HepG2 (cell line): ENCODE measurements around the gene OR2L8. TPM values are rescaled to one million over a fixed set of nuclear protein-coding genes. Genes with fewer than 3 reads are reported as not detected.
"Not testable (repeated sequence)": the region's sequence is repeated elsewhere in the genome, so short reads cannot be mapped to it uniquely, and the experiment has no call there.

Experiments
- ATAC-seq: fragments of 200-7000 bp; cut with Tn5 transposase; 3 replicates; pipeline ENCODE4 v1.9.1; 2020; ENCODE audit warnings: mild to moderate bottlenecking, moderate library complexity
- BruUV-seq: library from RNA; stranded (reverse); fragments of 400-500 nt; replicated peaks from 2 replicates; lab custom pipeline; 2021; lab: Mats Ljungman, UMichigan
- CTCF ChIA-PET: fragments of 300-600 bp; formaldehyde crosslinking; extraction: SDS; loops from one replicate; lab custom pipeline; 2021; ENCODE audit warnings: low total read pairs, inconsistent platforms, low intra/inter-chr PET ratio; lab: Yijun Ruan, JAX
- POLR2A ChIA-PET: fragments of 350-600 bp; sonication (Branson Sonifier 250); formaldehyde crosslinking; loops from one replicate; lab custom pipeline; 2020; ENCODE audit warnings: antibody characterized with exemption, inconsistent platforms; lab: Yijun Ruan, JAX
- DNase-seq: peaks from one replicate; pipeline ENCODE4 v3.0.0-alpha.2; 2015; ENCODE audit warnings: low spot score
- FAIRE-seq: peaks from 3 replicates; lab custom pipeline; 2011; peaks lifted over from hg19 to GRCh38; lab: Jason Lieb, UNC
- H2AFZ ChIP-seq: one replicate; pipeline ENCODE4 v1.6.1; 2011; ENCODE audit warnings: low read length, inconsistent platforms
- H3K27ac ChIP-seq: fragments of 300-600 bp; 3 replicates; pipeline ENCODE4 v1.8.0; 2011; ENCODE audit warnings: mixed run types, mild to moderate bottlenecking, mixed read lengths, low read length, inconsistent platforms; ENCODE audit not compliant: insufficient read depth; ENCODE audit errors: extremely low read length
- H3K27me3 ChIP-seq, 2 experiments: fragments of 200-600 bp in 1 of 2; 2 replicates in 1 of 2; 3 replicates in 1 of 2; pipeline versions ENCODE4 v1.6.0 to v1.8.0; 2011; ENCODE audit warnings: low read length in 2 of 2, mild to moderate bottlenecking in 2 of 2, moderate library complexity in 2 of 2, inconsistent platforms in 1 of 2; ENCODE audit not compliant: insufficient read depth in 2 of 2, control insufficient read depth in 1 of 2
- H3K36me3 ChIP-seq, 2 experiments: fragments of 200-600 bp in 1 of 2; replicated peaks in 1 of 2; 2 replicates in 1 of 2; 3 replicates in 1 of 2; pipeline versions ENCODE4 v1.5.1 to v1.8.0; 2011; ENCODE audit warnings: low read length in 2 of 2, inconsistent platforms in 1 of 2; ENCODE audit not compliant: insufficient read depth in 2 of 2, control insufficient read depth in 1 of 2
- H3K4me1 ChIP-seq: 2 replicates; pipeline ENCODE4 v1.5.1; 2012; ENCODE audit warnings: low read length, inconsistent platforms; ENCODE audit not compliant: insufficient read depth
- H3K4me2 ChIP-seq: 2 replicates; pipeline ENCODE4 v1.6.0; 2011; ENCODE audit warnings: low read depth, low read length, inconsistent platforms
- H3K4me3 ChIP-seq, 3 experiments: fragments of 200-600 bp in 1 of 3; sonication (generic), shearing (Covaris generic) in 1 of 3; replicated peaks in 1 of 3; 2 replicates each; pipeline ENCODE4 v1.5.1; 2011 to 2016; ENCODE audit warnings: low read length in 3 of 3, inconsistent platforms in 2 of 3, low read depth in 2 of 3, mild to moderate bottlenecking in 2 of 3, control low read depth in 1 of 3, mixed read lengths in 1 of 3; ENCODE audit not compliant: insufficient read depth in 1 of 3
- H3K79me2 ChIP-seq: one replicate; pipeline ENCODE4 v1.6.1; 2011; ENCODE audit warnings: low read length, inconsistent platforms; ENCODE audit not compliant: insufficient read depth
- H3K9ac ChIP-seq: 2 replicates; pipeline ENCODE4 v1.6.0; 2011; ENCODE audit warnings: mild to moderate bottlenecking, low read depth, low read length, inconsistent platforms; ENCODE audit not compliant: insufficient read depth
- H3K9me3 ChIP-seq: 2 replicates; pipeline ENCODE4 v1.5.1; 2012; ENCODE audit warnings: mild to moderate bottlenecking, low read length
- H4K20me1 ChIP-seq: 2 replicates; pipeline ENCODE4 v1.6.0; 2011; ENCODE audit warnings: inconsistent platforms, mild to moderate bottlenecking, low read length, moderate library complexity; ENCODE audit not compliant: insufficient read depth
- ZNF563 ChIP-seq: sonication (generic); formaldehyde crosslinking; IDR thresholded peaks from 2 replicates; pipeline ENCODE4 v1.8.0; 2022; ENCODE audit warnings: mild to moderate bottlenecking, moderate library complexity, missing genetic modification reagents
- WGBS: methylation state at CpG from one replicate; pipeline ENCODE4 v1.1.6; 2017; ENCODE audit warnings: low lambda C conversion rate; 5-methylcytosine and 5-hydroxymethylcytosine counted together
- in situ Hi-C: cut with HindIII; loops from 2 replicates; pipeline ENCODE4 v1.10.0; 2017; ENCODE audit warnings: low pct_unique_long_range_greater_than_20kb; ENCODE audit not compliant: extremely low pct_ligation_motif_present
- intact Hi-C: fragments of 100-400 bp; cut with micrococcal nuclease; formaldehyde crosslinking; loops from one replicate; pipeline ENCODE4 v1.10.0; 2022; ENCODE audit not compliant: unreplicated experiment
- polyA plus RNA-seq, 8 experiments: library from polyadenylated mRNA; depleted of rRNA in 3 of 8; stranded (reverse) in 7 of 8; unstranded in 1 of 8; fragments of >200 nt; fragmentation: Illumina TruSeq in 4 of 8; extraction: Trizol in 4 of 8; gene quantifications; 2 replicates each; pipeline versions ENCODE4 v1.2.1 to v1.2.3, GENCODE V29; 2011 to 2016; ENCODE audit warnings: low read depth in 4 of 8, missing spikeins in 1 of 8, mixed read lengths in 1 of 8; ENCODE audit not compliant: insufficient read depth in 1 of 8
- total RNA-seq, 5 experiments: library from RNA; depleted of rRNA; stranded (reverse); fragments of >200 nt; fragmentation: Illumina TruSeq; extraction: Trizol; gene quantifications; 2 replicates each; pipeline ENCODE4 v1.2.3, GENCODE V29; 2016; ENCODE audit warnings: low read depth in 1 of 5
- TF ChIP-seq, protein P1 (sequence below): fragments of 450-650 bp; IDR thresholded peaks from 2 replicates; pipeline ENCODE4 v1.6.1; 2016

Gene OR2L8
- total and polyA plus RNA-seq, 2 of the 13 experiments (the other 11 are each of a cell fraction or from before 2014, with no cell fraction given), result not detected

DNA sequence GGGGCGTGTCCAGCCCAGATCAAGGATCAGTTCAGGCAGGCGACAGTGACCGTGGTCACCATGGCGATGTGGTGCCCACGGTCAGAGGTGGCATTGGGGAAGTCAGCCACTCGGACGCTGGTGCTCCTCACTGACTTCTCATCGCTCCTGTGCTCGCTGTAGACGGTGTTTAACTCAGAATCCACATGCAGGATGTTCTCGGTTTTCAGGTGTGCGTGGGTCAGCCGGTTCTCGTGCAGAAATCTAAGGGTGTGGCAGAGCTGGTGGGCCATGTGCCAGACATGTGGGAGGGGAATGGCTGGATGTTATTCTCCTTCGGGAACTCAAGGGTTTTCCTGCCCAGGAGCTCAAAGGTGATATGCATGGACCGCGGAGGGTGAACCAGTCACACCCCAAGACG, 12.2 kb upstream of the OR2L8 start:
- POLR2A ChIA-PET, result no interaction called here
- CTCF ChIA-PET, result no interaction called here
- FAIRE-seq, result no peak
- no peak overlapping the region for H3K4me3 ChIP-seq
- H3K9me3 ChIP-seq, result peaks cover 62% of the 10 kb centered on the region
- in situ Hi-C loops (no loop called here), intact Hi-C loops (no loop called here)
- H2AFZ ChIP-seq, result no peak overlapping the region
- WGBS, result 74% methylated on average over 15 of the region's 18 CpGs
- H3K79me2 ChIP-seq, result no peaks in the 10 kb centered on the region
- H3K36me3 ChIP-seq, result no peaks in the 10 kb centered on the region
- no peak overlapping the region for H3K27ac ChIP-seq
- no peak overlapping the region for H3K9ac ChIP-seq
- no TSS peak for BruUV-seq
- ATAC-seq, result no peak
- no peak for DNase-seq
- no peaks in the 10 kb centered on the region for H3K4me1 ChIP-seq
- H3K4me2 ChIP-seq, result no peak overlapping the region
- H3K27me3 ChIP-seq, result no peaks in the 10 kb centered on the region
- no peak for TF ChIP-seq ZNF563 (CRISPR knock-in tag)
- TF ChIP-seq, protein P1, sequence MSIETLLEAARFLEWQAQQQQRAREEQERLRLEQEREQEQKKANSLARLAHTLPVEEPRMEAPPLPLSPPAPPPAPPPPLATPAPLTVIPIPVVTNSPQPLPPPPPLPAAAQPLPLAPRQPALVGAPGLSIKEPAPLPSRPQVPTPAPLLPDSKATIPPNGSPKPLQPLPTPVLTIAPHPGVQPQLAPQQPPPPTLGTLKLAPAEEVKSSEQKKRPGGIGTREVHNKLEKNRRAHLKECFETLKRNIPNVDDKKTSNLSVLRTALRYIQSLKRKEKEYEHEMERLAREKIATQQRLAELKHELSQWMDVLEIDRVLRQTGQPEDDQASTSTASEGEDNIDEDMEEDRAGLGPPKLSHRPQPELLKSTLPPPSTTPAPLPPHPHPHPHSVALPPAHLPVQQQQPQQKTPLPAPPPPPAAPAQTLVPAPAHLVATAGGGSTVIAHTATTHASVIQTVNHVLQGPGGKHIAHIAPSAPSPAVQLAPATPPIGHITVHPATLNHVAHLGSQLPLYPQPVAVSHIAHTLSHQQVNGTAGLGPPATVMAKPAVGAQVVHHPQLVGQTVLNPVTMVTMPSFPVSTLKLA, result peak; percentile 40
- H4K20me1 ChIP-seq, result no peaks in the 10 kb centered on the region

DNA sequence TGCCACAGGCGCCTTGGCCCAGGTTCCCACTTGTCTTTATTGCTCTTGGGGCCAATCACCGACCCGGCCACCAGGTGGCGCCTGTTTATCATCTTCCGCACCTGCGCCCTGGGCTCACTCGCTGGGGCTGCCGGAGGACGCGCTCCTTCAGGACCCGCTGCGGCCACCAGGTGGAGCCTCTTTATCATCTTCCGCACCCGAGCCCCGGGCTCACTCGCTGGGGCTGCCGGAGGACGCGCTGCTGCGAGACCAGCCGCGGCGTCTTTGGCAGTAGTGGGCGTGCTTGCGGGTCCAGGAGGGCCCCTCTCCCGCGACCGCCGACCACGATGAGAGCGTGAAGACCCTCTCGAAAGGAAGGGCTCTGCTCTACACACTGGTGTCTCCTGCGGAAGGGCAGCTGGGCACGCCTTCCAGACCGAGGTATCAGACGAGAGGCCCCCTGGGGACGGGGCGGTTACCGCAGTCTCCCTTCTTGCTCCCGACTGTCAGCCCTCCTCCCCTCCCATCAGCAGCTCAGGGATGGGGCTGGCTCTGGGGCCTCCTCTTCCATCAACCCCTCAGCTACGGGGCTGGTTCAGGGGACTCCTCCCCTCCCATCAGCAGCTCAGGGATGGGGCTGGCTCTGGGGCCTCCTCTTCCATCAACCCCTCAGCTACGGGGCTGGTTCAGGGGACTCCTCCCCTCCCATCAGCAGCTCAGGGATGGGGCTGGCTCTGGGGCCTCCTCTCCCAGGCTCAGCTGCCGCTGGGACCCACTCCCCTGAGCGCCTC, 11.5 kb upstream of the OR2L8 start:
- H2AFZ ChIP-seq, intact Hi-C loops, in situ Hi-C loops, H3K36me3 ChIP-seq, DNase-seq, H4K20me1 ChIP-seq, H3K9ac ChIP-seq, POLR2A ChIA-PET, H3K27me3 ChIP-seq, BruUV-seq, H3K4me2 ChIP-seq, H3K4me3 ChIP-seq, CTCF ChIA-PET, FAIRE-seq, H3K27ac ChIP-seq, H3K4me1 ChIP-seq, H3K79me2 ChIP-seq: not testable (repeated sequence)
- H3K9me3 ChIP-seq, result peaks cover 63% of the 10 kb centered on the region
- ATAC-seq, result peak; percentile 35; the same call in 1 of the 3 replicates
- 66% methylated on average over 28 of the region's 44 CpGs for WGBS
